ENCODE data around the gene RNU7-1.
"Not testable (repeated sequence)": the region's sequence is repeated elsewhere in the genome, so short reads cannot be mapped to it uniquely, and the experiment has no call there.

The RNU7-1 gene

GRCh38 chr12:6943722-6944380 is at the start of gene RNU7-1, which contains the start of gene C12orf57:
Gene RNU7-1 (plus strand): TSS chr12:6943816.
Gene C12orf57 (plus strand): TSS chr12:6944022. CDS start chr12:6944122, 100 bp downstream.
- peak in 1 of 3 experiments; percentile 70 for DNase-seq (ENCODE audit: low read depth in 2 of 3, low spot score in 2 of 3)

GRCh38 chr12:6894321-6894720 is 49.3 kb upstream of the RNU7-1 start:
- no peak for DNase-seq (ENCODE audit: low read depth in 2 of 3, low spot score in 2 of 3)

GRCh38 chr12:6896846-6897435 is 46.7 kb upstream of the RNU7-1 start:
- no peak for DNase-seq (ENCODE audit: low read depth in 2 of 3, low spot score in 2 of 3)

GRCh38 chr12:6899427-6899826 is 44.2 kb upstream of the RNU7-1 start:
- no peak for DNase-seq (ENCODE audit: low read depth in 2 of 3, low spot score in 2 of 3)

- no peak for DNase-seq (ENCODE audit: low read depth in 2 of 3, low spot score in 2 of 3)
These were observed 43.6 kb upstream of the RNU7-1 start for GRCh38 chr12:6899837-6900519.

- DNase-seq (ENCODE audit: low read depth in 2 of 3, low spot score in 2 of 3), result no peak
These were observed 41.2 kb upstream of the RNU7-1 start for GRCh38 chr12:6902448-6902847.

- no peak for DNase-seq (ENCODE audit: low read depth in 2 of 3, low spot score in 2 of 3)
These were observed 39.9 kb upstream of the RNU7-1 start for GRCh38 chr12:6903722-6904121.

- peak; percentile 92 to 94 (median 93) for DNase-seq (ENCODE audit: low read depth in 2 of 3, low spot score in 2 of 3)
These were observed 39.0 kb upstream of the RNU7-1 start, which contains the start of gene LRRC23 for GRCh38 chr12:6904280-6905276. Gene LRRC23 (plus strand): TSS chr12:6904822. CDS start chr12:6905634, 812 bp downstream.

- no peak for DNase-seq (ENCODE audit: low read depth in 2 of 3, low spot score in 2 of 3)
These were observed 38.1 kb upstream of the RNU7-1 start for GRCh38 chr12:6905414-6906040.

- DNase-seq (ENCODE audit: low read depth in 2 of 3, low spot score in 2 of 3), result not testable (repeated sequence)
These were observed 35.5 kb upstream of the RNU7-1 start for GRCh38 chr12:6908141-6908540.

- no peak for DNase-seq (ENCODE audit: low read depth in 2 of 3, low spot score in 2 of 3)
These were observed 34.0 kb upstream of the RNU7-1 start for GRCh38 chr12:6909421-6910145.

- no peak for DNase-seq (ENCODE audit: low read depth in 2 of 3, low spot score in 2 of 3)
These were observed 31.3 kb upstream of the RNU7-1 start for GRCh38 chr12:6912164-6912935.

- DNase-seq (ENCODE audit: low read depth in 2 of 3, low spot score in 2 of 3), result peak in 2 of 3 experiments; percentile 59 to 63
These were observed 29.2 kb upstream of the RNU7-1 start, which contains the start of gene ENO2 for GRCh38 chr12:6914246-6914946. Gene ENO2 (plus strand): TSS chr12:6914580. CDS start chr12:6915833, 1,253 bp downstream.

- no peak for DNase-seq (ENCODE audit: low read depth in 2 of 3, low spot score in 2 of 3)
These were observed 28.4 kb upstream of the RNU7-1 start for GRCh38 chr12:6914947-6915788.

- DNase-seq (ENCODE audit: low read depth in 2 of 3, low spot score in 2 of 3), result no peak
These were observed 27.8 kb upstream of the RNU7-1 start for GRCh38 chr12:6915789-6916285.

- DNase-seq (ENCODE audit: low read depth in 2 of 3, low spot score in 2 of 3), result no peak
These were observed 27.0 kb upstream of the RNU7-1 start for GRCh38 chr12:6916426-6917200.

Data from activated CD8-positive, alpha-beta memory T cell treated with anti-CD3 and anti-CD28 coated beads for 48 hours (primary cell).